Left renal pelvis (tissue), 4 donors: ENCODE measurements around the gene TRIP12. TPM values are rescaled to one million over a fixed set of nuclear protein-coding genes. Genes with fewer than 3 reads are reported as not detected.
"Not testable (repeated sequence)": the region's sequence is repeated elsewhere in the genome, so short reads cannot be mapped to it uniquely, and the experiment has no call there.

ENCODE experiments used
- DNase-seq, 4 donors: peaks; one replicate each; pipeline ENCODE4 v3.0.0-alpha.2; 2013; ENCODE audit warnings: low read depth in 4 of 4, low spot score in 3 of 4
- polyA plus RNA-seq, 4 donors: library from polyadenylated mRNA; unstranded; fragments of 120-200 nt; gene quantifications; one replicate each; pipeline ENCODE4 v1.2.1, GENCODE V29; 2013; ENCODE audit not compliant: insufficient read length in 4 of 4

The TRIP12 gene
- polyA plus RNA-seq, result 100 to 1,000 TPM; 133 to 204 (median 193) TPM

GRCh38 chr2:229921892-229922448, at the start of gene TRIP12:
TSS of gene TRIP12 (minus strand) at chr2:229922009. CDS start at chr2:229880079, 41,930 bp downstream.
- DNase-seq, result peak; percentile 94 to 96 (median 95)

GRCh38 chr2:229971298-229971790, 49.5 kb upstream of the TRIP12 start:
- no peak for DNase-seq

- DNase-seq, result no peak
Measured at GRCh38 chr2:229970406-229970805, 48.6 kb upstream of the TRIP12 start.

- DNase-seq, result no peak
Measured at GRCh38 chr2:229969921-229970320, 48.1 kb upstream of the TRIP12 start.

GRCh38 chr2:229963596-229963995, 41.8 kb upstream of the TRIP12 start:
- not testable (repeated sequence) for DNase-seq

GRCh38 chr2:229956491-229956890, 34.7 kb upstream of the TRIP12 start:
- DNase-seq, result no peak

- no peak for DNase-seq
Measured at GRCh38 chr2:229955663-229956062, 33.9 kb upstream of the TRIP12 start.

GRCh38 chr2:229952256-229952835, 30.5 kb upstream of the TRIP12 start:
- no peak for DNase-seq

GRCh38 chr2:229947544-229947943, 25.7 kb upstream of the TRIP12 start:
- no peak for DNase-seq

- no peak for DNase-seq
Measured at GRCh38 chr2:229945975-229946374, 24.2 kb upstream of the TRIP12 start.

- no peak for DNase-seq
Measured at GRCh38 chr2:229943770-229944449, 22.1 kb upstream of the TRIP12 start.

- DNase-seq, result no peak
Measured at GRCh38 chr2:229943171-229943570, 21.4 kb upstream of the TRIP12 start.

GRCh38 chr2:229942671-229943070, 20.9 kb upstream of the TRIP12 start:
- no peak for DNase-seq

- no peak for DNase-seq
Measured at GRCh38 chr2:229937537-229937936, 15.7 kb upstream of the TRIP12 start.

GRCh38 chr2:229931241-229931640, 9.4 kb upstream of the TRIP12 start:
- DNase-seq, result no peak

- DNase-seq, result no peak
Measured at GRCh38 chr2:229930656-229931055, 8.8 kb upstream of the TRIP12 start.

GRCh38 chr2:229927817-229928321, 6.1 kb upstream of the TRIP12 start:
- no peak for DNase-seq

- no peak for DNase-seq
Measured at GRCh38 chr2:229925201-229925600, 3.4 kb upstream of the TRIP12 start.

GRCh38 chr2:229924541-229924940, 2.7 kb upstream of the TRIP12 start:
- DNase-seq, result not testable (repeated sequence)

- DNase-seq, result peak in 1 of 4 donors; percentile 42
Measured at GRCh38 chr2:229922449-229923386, 909 bp upstream of the TRIP12 start, which contains the start of gene FBXO36. TSS of gene FBXO36 (plus strand) at chr2:229922503. CDS start at chr2:229922514, 11 bp downstream.
